ENCODE data around the gene SUSD2.

DNA sequence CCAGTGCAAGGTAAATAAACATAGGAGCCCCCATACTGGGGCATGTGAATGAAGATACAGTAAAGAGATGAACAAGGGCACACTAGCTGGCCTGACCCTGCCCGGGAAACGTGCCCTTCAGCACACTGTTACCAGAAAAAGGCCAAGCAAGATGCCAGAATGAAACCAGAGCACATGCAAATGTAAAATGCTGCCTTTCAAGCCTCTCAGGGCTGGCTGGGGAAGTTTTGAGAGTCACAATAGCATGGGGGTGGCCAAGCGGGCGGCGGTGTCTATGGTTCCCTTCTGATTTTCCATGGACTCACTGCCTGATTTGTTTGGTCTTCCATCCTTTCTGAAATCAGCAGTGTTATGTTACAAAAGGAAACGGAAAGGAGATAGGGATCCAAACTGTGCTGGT, 18.9 kb upstream of the SUSD2 start:
- TF ChIP-seq, protein P1, sequence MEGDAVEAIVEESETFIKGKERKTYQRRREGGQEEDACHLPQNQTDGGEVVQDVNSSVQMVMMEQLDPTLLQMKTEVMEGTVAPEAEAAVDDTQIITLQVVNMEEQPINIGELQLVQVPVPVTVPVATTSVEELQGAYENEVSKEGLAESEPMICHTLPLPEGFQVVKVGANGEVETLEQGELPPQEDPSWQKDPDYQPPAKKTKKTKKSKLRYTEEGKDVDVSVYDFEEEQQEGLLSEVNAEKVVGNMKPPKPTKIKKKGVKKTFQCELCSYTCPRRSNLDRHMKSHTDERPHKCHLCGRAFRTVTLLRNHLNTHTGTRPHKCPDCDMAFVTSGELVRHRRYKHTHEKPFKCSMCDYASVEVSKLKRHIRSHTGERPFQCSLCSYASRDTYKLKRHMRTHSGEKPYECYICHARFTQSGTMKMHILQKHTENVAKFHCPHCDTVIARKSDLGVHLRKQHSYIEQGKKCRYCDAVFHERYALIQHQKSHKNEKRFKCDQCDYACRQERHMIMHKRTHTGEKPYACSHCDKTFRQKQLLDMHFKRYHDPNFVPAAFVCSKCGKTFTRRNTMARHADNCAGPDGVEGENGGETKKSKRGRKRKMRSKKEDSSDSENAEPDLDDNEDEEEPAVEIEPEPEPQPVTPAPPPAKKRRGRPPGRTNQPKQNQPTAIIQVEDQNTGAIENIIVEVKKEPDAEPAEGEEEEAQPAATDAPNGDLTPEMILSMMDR (IDR thresholded peaks at IDR 0.05), result no peak
- no peak for TF ChIP-seq ZFX (IDR thresholded peaks at IDR 0.05; ENCODE audit: borderline replicate concordance)
